Measurements from ENCODE around the gene OPHN1. TPM values are rescaled to one million over a fixed set of nuclear protein-coding genes. Genes with fewer than 3 reads are reported as not detected.
"Not testable (repeated sequence)": the region's sequence is repeated elsewhere in the genome, so short reads cannot be mapped to it uniquely, and the experiment has no call there.

The OPHN1 gene
- total RNA-seq, 1 experiment from 2014 or later, result 4.6 TPM

- no TSS peak for BruUV-seq (replicated peaks)
- Mint-ChIP-seq H3K36me3 (ENCODE audit: insufficient read depth, unreplicated experiment) (no peaks in the 10 kb centered on the region), H3K4me3 (ENCODE audit: unreplicated experiment) (no peak overlapping the region), H3K27ac (ENCODE audit: unreplicated experiment) (no peak overlapping the region), H3K4me1 (ENCODE audit: low read depth, unreplicated experiment) (no peaks in the 10 kb centered on the region), H3K9me3 (ENCODE audit: unreplicated experiment) (no peaks in the 10 kb centered on the region), H3K27me3 (ENCODE audit: insufficient read depth, unreplicated experiment) (no peaks in the 10 kb centered on the region)
- no peak for TF ChIP-seq CTCF (IDR thresholded peaks at IDR 0.05; ENCODE audit: insufficient read depth in 1 of 2, low read depth in 1 of 2, low read length in 1 of 2, severe bottlenecking in 1 of 2, unreplicated experiment in 1 of 2)
- Histone ChIP-seq H3K36me3 (ENCODE audit: control insufficient read depth, insufficient read depth, low read length) (no peaks in the 10 kb centered on the region), H3K9me3 (no peaks in the 10 kb centered on the region), H3K27me3 (replicated peaks; ENCODE audit: control insufficient read depth, insufficient read depth, low read length) (no peaks in the 10 kb centered on the region), H3K4me1 (no peaks in the 10 kb centered on the region), H3K4me3 (ENCODE audit: low read depth, low read length) (no peak overlapping the region)
- intact Hi-C loops (cut with micrococcal nuclease; ENCODE audit: unreplicated experiment), result no loop called here
- CTCF ChIA-PET, result no interaction called here
- no peak for DNase-seq
- POLR2A ChIA-PET, result no interaction called here
Observed at GRCh38 chrX:68072041-68072440, 361.3 kb downstream of the OPHN1 start.

- H3K27me3 Mint-ChIP-seq (ENCODE audit: insufficient read depth, unreplicated experiment); H3K36me3 ChIP-seq (ENCODE audit: control insufficient read depth, insufficient read depth, low read length); intact Hi-C loops (cut with micrococcal nuclease; ENCODE audit: unreplicated experiment); H3K9me3 Mint-ChIP-seq (ENCODE audit: unreplicated experiment); H3K4me3 ChIP-seq (ENCODE audit: low read depth, low read length); H3K36me3 Mint-ChIP-seq (ENCODE audit: insufficient read depth, unreplicated experiment); POLR2A ChIA-PET; H3K27me3 ChIP-seq (replicated peaks; ENCODE audit: control insufficient read depth, insufficient read depth, low read length); H3K4me3 Mint-ChIP-seq (ENCODE audit: unreplicated experiment); DNase-seq; H3K9me3 ChIP-seq; H3K4me1 Mint-ChIP-seq (ENCODE audit: low read depth, unreplicated experiment); H3K4me1 ChIP-seq; H3K27ac Mint-ChIP-seq (ENCODE audit: unreplicated experiment); CTCF ChIA-PET; BruUV-seq (replicated peaks): not testable (repeated sequence)
Observed at GRCh38 chrX:68070119-68070518, 363.2 kb downstream of the OPHN1 start.

- Histone ChIP-seq H3K9me3 (no peaks in the 10 kb centered on the region), H3K4me1 (no peaks in the 10 kb centered on the region), H3K27me3 (replicated peaks; ENCODE audit: control insufficient read depth, insufficient read depth, low read length) (no peaks in the 10 kb centered on the region), H3K36me3 (ENCODE audit: control insufficient read depth, insufficient read depth, low read length) (no peaks in the 10 kb centered on the region), H3K4me3 (ENCODE audit: low read depth, low read length) (no peak overlapping the region)
- no peak for TF ChIP-seq CTCF (IDR thresholded peaks at IDR 0.05; ENCODE audit: insufficient read depth in 1 of 2, low read depth in 1 of 2, low read length in 1 of 2, severe bottlenecking in 1 of 2, unreplicated experiment in 1 of 2)
- DNase-seq, result no peak
- Mint-ChIP-seq H3K4me1 (ENCODE audit: low read depth, unreplicated experiment) (no peaks in the 10 kb centered on the region), H3K4me3 (ENCODE audit: unreplicated experiment) (no peak overlapping the region), H3K36me3 (ENCODE audit: insufficient read depth, unreplicated experiment) (no peaks in the 10 kb centered on the region), H3K9me3 (ENCODE audit: unreplicated experiment) (no peaks in the 10 kb centered on the region), H3K27me3 (ENCODE audit: insufficient read depth, unreplicated experiment) (no peaks in the 10 kb centered on the region), H3K27ac (ENCODE audit: unreplicated experiment) (no peak overlapping the region)
- BruUV-seq (replicated peaks), result no TSS peak
- ChIA-PET POLR2A (no interaction called here), CTCF (no interaction called here)
- intact Hi-C loops (cut with micrococcal nuclease; ENCODE audit: unreplicated experiment), result no loop called here
Observed at GRCh38 chrX:68061206-68061535, 372.1 kb downstream of the OPHN1 start.

GRCh38 chrX:68060506-68061205, 372.6 kb downstream of the OPHN1 start:
- CTCF ChIA-PET, result no interaction called here

More at GRCh38 chrX:68060506-68061205, 372.6 kb downstream of the OPHN1 start:
- H3K4me1 ChIP-seq, result no peaks in the 10 kb centered on the region
- H3K27me3 ChIP-seq (replicated peaks; ENCODE audit: control insufficient read depth, insufficient read depth, low read length), result no peaks in the 10 kb centered on the region
- no peaks in the 10 kb centered on the region for H3K9me3 Mint-ChIP-seq (ENCODE audit: unreplicated experiment)
- no peaks in the 10 kb centered on the region for H3K4me1 Mint-ChIP-seq (ENCODE audit: low read depth, unreplicated experiment)
- TF ChIP-seq CTCF (IDR thresholded peaks at IDR 0.05; ENCODE audit: insufficient read depth in 1 of 2, low read depth in 1 of 2, low read length in 1 of 2, severe bottlenecking in 1 of 2, unreplicated experiment in 1 of 2), result no peak
- DNase-seq, result no peak
- H3K36me3 ChIP-seq (ENCODE audit: control insufficient read depth, insufficient read depth, low read length), result no peaks in the 10 kb centered on the region
- POLR2A ChIA-PET, result no interaction called here
- intact Hi-C loops (cut with micrococcal nuclease; ENCODE audit: unreplicated experiment), result no loop called here
- no TSS peak for BruUV-seq (replicated peaks)
- H3K27ac Mint-ChIP-seq (ENCODE audit: unreplicated experiment), result no peak overlapping the region
- H3K4me3 Mint-ChIP-seq (ENCODE audit: unreplicated experiment), result no peak overlapping the region
- H3K4me3 ChIP-seq (ENCODE audit: low read depth, low read length), result no peak overlapping the region
- no peaks in the 10 kb centered on the region for H3K9me3 ChIP-seq
- H3K27me3 Mint-ChIP-seq (ENCODE audit: insufficient read depth, unreplicated experiment), result no peaks in the 10 kb centered on the region
- H3K36me3 Mint-ChIP-seq (ENCODE audit: insufficient read depth, unreplicated experiment), result no peaks in the 10 kb centered on the region
